ENCODE results near the gene MYD88. TPM values are rescaled to one million over a fixed set of nuclear protein-coding genes. Genes with fewer than 3 reads are reported as not detected.

MYD88 gene
- total RNA-seq, 1 experiment from 2014 or later = 21.2 TPM

DNA sequence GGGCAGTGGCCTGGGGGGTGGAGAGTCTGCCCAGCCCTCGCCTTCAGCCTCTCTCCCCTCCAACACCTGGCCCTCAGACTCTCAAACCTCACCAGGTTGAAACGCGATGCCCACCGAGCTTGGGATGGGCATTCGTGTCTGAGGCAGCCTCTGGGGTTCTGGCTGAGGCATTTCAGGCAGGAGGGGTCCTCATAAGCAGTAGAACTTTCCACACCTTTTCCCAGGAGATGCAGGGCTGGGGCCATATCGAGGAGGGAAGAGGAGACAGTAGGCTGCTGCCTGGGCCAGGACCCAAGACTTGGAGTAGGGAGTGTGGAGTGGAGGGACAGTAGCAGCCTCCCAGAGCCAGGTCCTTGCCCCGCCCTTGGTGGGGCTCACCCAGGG lies 26.1 kb upstream of the MYD88 start:
- H3K36me3 ChIP-seq (ENCODE audit: control insufficient read depth, insufficient read depth, low read length) = no peaks in the 10 kb centered on the region
- no peak overlapping the region for H3K27ac Mint-ChIP-seq (ENCODE audit: unreplicated experiment)
- intact Hi-C loops (cut with micrococcal nuclease; ENCODE audit: unreplicated experiment) = no loop called here
- H3K27me3 Mint-ChIP-seq (ENCODE audit: insufficient read depth, unreplicated experiment) = no peaks in the 10 kb centered on the region
- ChIA-PET CTCF (no interaction called here), POLR2A (no interaction called here)
- no peak overlapping the region for H3K4me3 Mint-ChIP-seq (ENCODE audit: unreplicated experiment)
- no peak for TF ChIP-seq CTCF (IDR thresholded peaks at IDR 0.05; ENCODE audit: insufficient read depth in 1 of 2, low read depth in 1 of 2, low read length in 1 of 2, severe bottlenecking in 1 of 2, unreplicated experiment in 1 of 2)
- peaks cover 38% of the 10 kb centered on the region for H3K36me3 Mint-ChIP-seq (ENCODE audit: insufficient read depth, unreplicated experiment)
- H3K9me3 Mint-ChIP-seq (ENCODE audit: unreplicated experiment) = no peaks in the 10 kb centered on the region
- H3K4me3 ChIP-seq (ENCODE audit: low read depth, low read length) = no peak overlapping the region
- H3K4me1 Mint-ChIP-seq (ENCODE audit: low read depth, unreplicated experiment) = no peaks in the 10 kb centered on the region
- peak in 1 of 2 experiments; percentile 29 for DNase-seq
- no peaks in the 10 kb centered on the region for H3K4me1 ChIP-seq
- H3K9me3 ChIP-seq = no peaks in the 10 kb centered on the region
- no peaks in the 10 kb centered on the region for H3K27me3 ChIP-seq (replicated peaks; ENCODE audit: control insufficient read depth, insufficient read depth, low read length)
- no TSS peak for BruUV-seq (replicated peaks)

DNA sequence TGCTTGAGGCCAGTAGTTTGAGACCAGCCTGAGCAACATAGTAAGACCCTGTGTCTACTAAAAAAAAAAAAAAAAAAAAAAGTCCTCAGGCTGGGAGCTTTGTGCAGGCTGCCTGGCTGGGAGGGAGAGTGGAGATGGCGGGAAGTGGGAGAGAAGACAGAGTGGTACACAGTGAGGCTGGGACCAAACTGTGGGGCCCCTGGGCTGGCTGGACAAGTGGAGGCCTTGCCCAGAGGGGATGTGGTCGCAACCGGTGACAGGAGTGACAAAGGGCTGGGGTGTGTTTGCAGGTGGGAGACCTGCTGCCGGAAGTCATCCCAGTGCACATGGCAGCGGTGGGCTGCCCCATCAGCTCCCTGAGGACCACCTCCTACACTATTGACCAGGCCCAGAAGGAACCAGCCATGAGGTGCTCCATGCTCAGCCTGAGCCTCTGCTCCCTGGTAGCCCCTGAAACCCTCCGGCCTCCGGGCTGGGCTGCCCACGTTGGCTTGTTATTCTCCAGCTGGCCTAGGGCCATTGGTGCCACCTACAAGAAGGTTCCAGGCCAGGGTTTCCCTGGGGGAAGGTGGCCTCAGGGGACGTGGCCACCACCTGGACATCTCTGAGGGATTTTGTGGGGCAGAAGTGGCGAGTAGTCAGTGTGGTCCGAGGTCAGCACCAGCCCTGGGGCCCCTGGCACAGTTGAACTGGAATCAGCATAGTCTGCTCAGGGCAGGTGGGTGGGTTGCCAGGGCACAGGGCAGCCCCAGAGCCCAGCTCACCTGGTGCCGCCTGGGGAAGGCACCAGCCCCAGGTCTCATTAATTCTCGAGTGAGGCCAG lies 24.2 kb upstream of the MYD88 start:
- BruUV-seq (replicated peaks) = no TSS peak
- Mint-ChIP-seq H3K9me3 (ENCODE audit: unreplicated experiment) (no peaks in the 10 kb centered on the region), H3K27ac (ENCODE audit: unreplicated experiment) (no peak overlapping the region), H3K4me1 (ENCODE audit: low read depth, unreplicated experiment) (peaks cover 14% of the 10 kb centered on the region), H3K4me3 (ENCODE audit: unreplicated experiment) (no peak overlapping the region), H3K27me3 (ENCODE audit: insufficient read depth, unreplicated experiment) (no peaks in the 10 kb centered on the region), H3K36me3 (ENCODE audit: insufficient read depth, unreplicated experiment) (peaks cover 54% of the 10 kb centered on the region)
- no peak for TF ChIP-seq CTCF (IDR thresholded peaks at IDR 0.05; ENCODE audit: insufficient read depth in 1 of 2, low read depth in 1 of 2, low read length in 1 of 2, severe bottlenecking in 1 of 2, unreplicated experiment in 1 of 2)
- intact Hi-C loops (cut with micrococcal nuclease; ENCODE audit: unreplicated experiment) = no loop called here
- no peak overlapping the region for H3K4me3 ChIP-seq (ENCODE audit: low read depth, low read length)
- POLR2A ChIA-PET = no interaction called here
- peak in 1 of 2 experiments; percentile 30 for DNase-seq
- CTCF ChIA-PET = no interaction called here
- no peaks in the 10 kb centered on the region for H3K36me3 ChIP-seq (ENCODE audit: control insufficient read depth, insufficient read depth, low read length)
- H3K4me1 ChIP-seq = 0 out of 2 replicates have a peak, but pooled peaks cover 3% of the 10 kb centered on the region
- H3K27me3 ChIP-seq (replicated peaks; ENCODE audit: control insufficient read depth, insufficient read depth, low read length) = no peaks in the 10 kb centered on the region
- H3K9me3 ChIP-seq = no peaks in the 10 kb centered on the region

DNA sequence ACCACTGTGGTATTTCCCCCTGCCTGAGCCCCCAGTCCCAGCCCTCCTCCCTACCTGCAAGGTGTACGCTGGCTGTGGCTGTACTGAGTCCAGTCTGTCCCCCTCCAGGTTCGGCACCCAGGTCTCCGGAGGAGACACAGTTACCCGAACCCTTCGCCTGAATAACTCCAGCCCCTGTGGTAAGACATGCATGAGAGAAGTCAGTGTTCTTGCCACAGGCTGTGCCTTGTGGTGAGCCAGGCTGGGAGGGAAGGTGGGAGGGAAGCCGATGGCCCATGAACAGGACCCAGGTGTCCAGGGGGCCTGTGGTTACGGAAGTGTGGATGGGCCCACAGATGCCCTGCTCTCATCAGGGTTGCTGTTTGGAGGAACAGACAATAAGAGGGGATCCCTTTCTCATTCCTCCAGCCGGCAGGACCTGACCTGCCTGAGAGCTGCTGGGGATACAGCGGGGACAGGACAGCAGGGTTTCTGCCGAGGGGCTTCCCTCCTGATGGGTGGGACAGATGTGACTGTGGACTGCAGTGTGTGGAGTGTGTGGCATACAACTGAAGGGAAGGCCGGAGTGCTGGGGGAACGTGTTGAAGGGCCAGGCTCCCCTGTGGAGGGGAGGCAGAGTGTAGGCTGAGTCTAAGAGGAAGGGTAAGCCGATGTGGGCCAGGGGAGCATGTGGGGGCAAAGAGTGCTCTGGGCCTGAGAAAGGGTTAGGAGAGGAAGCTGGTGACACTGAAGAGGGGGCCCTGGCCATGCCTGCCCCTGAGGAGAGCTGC lies 23.4 kb upstream of the MYD88 start:
- POLR2A ChIA-PET = no interaction called here
- H3K9me3 Mint-ChIP-seq (ENCODE audit: unreplicated experiment) = no peaks in the 10 kb centered on the region

More for the DNA sequence above, 23.4 kb upstream of the MYD88 start:
- H3K4me3 ChIP-seq (ENCODE audit: low read depth, low read length) = no peak overlapping the region
- no peaks in the 10 kb centered on the region for H3K9me3 ChIP-seq
- TF ChIP-seq CTCF (IDR thresholded peaks at IDR 0.05; ENCODE audit: insufficient read depth in 1 of 2, low read depth in 1 of 2, low read length in 1 of 2, severe bottlenecking in 1 of 2, unreplicated experiment in 1 of 2) = no peak
- CTCF ChIA-PET = no interaction called here
- Mint-ChIP-seq H3K36me3 (ENCODE audit: insufficient read depth, unreplicated experiment) (peaks cover 60% of the 10 kb centered on the region), H3K4me1 (ENCODE audit: low read depth, unreplicated experiment) (peaks cover 17% of the 10 kb centered on the region), H3K27ac (ENCODE audit: unreplicated experiment) (no peak overlapping the region), H3K27me3 (ENCODE audit: insufficient read depth, unreplicated experiment) (no peaks in the 10 kb centered on the region), H3K4me3 (ENCODE audit: unreplicated experiment) (no peak overlapping the region)
- H3K4me1 ChIP-seq = 0 out of 2 replicates have a peak, but pooled peaks cover 3% of the 10 kb centered on the region
- peaks cover 1% of the 10 kb centered on the region; the same call in 1 of the 2 replicates for H3K36me3 ChIP-seq (ENCODE audit: control insufficient read depth, insufficient read depth, low read length)
- H3K27me3 ChIP-seq (replicated peaks; ENCODE audit: control insufficient read depth, insufficient read depth, low read length) = no peaks in the 10 kb centered on the region
- intact Hi-C loops (cut with micrococcal nuclease; ENCODE audit: unreplicated experiment) = no loop called here
- BruUV-seq (replicated peaks) = no TSS peak
- DNase-seq = peak in 1 of 2 experiments; percentile 30

Measured in Caco-2 (cell line).